MM.1S (cell line): Measurements from ENCODE around the gene WDR41.

Source experiments
- EZH2 ChIP-seq: fragments of 300-600 bp; sonication (generic); optimal IDR thresholded peaks from 2 replicates; pipeline ENCODE3; 2017; ENCODE audit warnings: low read depth, mild to moderate bottlenecking, antibody characterized with exemption, low read length, mixed read lengths
- EZH2phosphoT487 ChIP-seq: fragments of 300-600 bp; sonication (generic); IDR thresholded peaks from 2 replicates; pipeline ENCODE4 v1.6.1; 2018; ENCODE audit warnings: antibody characterized with exemption, low read length
- TF ChIP-seq, protein P1 (sequence below): fragments of 300-600 bp; sonication (generic); IDR thresholded peaks from 2 replicates; pipeline ENCODE4 v1.5.1; 2016; ENCODE audit warnings: antibody characterized with exemption, low read length, mixed read lengths

DNA sequence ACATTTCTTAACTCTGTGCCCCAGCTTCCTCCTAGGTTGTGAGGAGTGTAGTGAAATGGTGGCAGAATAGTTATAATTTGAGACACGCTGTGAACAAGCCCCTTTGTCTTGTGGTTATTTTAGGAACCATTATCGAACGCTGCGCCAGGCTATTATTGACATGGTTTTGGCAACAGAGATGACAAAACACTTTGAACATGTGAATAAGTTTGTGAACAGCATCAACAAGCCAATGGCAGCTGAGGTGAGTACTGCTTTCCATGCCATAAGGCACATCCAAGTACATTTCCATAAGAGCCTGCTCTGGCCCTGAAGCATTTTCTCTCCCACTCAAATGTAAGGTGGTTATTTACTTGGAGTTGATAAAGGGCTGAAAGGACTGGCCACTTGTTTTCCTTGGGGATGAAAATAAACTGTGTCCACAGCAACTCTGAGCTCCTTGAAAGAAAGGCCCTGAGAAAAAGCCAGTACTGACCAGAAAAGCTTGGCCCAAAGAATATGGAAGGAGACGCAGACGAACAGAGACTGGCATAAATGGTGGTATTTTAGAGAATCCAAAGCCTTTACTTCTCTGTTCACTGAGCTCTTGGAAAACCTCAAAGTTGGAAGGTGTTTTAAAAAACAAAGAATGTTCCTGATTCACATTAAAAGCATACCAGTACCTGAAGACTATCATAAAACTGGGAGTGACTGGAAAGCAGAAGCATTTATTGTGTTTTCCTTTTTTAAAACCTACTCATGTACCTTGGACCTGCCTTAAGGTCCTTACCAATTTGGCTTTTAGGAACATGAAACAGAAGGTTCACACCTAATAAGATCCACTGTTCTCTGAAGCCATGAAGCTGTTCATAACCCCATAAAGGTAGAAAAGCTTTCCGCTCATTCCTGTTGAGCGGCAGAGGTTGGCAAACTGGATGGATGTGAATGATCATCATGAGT lies 72.2 kb downstream of the WDR41 start:
- TF ChIP-seq, protein P1, sequence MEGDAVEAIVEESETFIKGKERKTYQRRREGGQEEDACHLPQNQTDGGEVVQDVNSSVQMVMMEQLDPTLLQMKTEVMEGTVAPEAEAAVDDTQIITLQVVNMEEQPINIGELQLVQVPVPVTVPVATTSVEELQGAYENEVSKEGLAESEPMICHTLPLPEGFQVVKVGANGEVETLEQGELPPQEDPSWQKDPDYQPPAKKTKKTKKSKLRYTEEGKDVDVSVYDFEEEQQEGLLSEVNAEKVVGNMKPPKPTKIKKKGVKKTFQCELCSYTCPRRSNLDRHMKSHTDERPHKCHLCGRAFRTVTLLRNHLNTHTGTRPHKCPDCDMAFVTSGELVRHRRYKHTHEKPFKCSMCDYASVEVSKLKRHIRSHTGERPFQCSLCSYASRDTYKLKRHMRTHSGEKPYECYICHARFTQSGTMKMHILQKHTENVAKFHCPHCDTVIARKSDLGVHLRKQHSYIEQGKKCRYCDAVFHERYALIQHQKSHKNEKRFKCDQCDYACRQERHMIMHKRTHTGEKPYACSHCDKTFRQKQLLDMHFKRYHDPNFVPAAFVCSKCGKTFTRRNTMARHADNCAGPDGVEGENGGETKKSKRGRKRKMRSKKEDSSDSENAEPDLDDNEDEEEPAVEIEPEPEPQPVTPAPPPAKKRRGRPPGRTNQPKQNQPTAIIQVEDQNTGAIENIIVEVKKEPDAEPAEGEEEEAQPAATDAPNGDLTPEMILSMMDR: no peak
- TF ChIP-seq EZH2 (no peak), EZH2phosphoT487 (no peak)
